ENCODE results near the gene KCNK1.

DNA sequence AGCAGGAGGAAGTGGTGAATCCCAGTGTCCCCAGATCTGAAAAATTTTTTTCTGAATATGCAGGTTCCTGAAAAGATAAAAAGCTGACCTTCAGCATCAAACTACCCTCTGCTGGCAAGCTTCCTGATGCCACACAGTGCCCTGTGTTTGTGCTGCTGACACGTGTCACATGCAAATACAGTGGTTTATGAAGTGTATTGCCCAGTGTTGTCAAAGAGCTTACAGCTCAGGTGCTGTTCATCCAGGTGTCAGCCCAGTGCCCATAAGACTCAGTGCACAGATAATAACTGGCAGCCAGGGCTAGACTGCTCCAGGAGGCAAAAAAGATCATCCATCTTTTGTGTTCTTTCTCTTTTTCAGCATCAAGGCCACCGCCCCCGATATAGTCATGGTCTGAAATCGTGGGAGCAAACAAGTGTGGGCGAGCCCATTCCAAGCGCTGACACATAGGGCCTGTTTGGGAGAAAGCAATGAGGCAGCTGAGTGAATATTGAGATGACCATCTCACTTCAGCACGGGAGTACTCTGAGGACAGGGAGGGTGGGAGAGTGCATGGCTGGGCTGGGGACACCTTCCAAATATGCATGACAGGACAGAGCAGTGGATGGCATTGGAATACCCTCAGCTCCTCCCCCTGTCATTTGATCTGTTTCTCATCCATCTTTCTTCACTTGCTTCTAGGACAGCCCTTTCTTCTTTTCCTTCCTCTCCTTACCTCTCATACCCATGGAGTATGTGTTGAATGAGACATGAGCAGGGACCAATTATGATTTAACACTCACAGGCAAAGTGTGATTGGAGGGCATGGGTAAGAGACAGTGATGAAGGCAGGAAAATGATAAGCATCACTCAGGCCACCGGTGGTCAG lies 6.4 kb upstream of the KCNK1 start:
- no peak for TF ChIP-seq CCAR2 (optimal IDR thresholded peaks at IDR 0.05; ENCODE audit: low read depth, low read length)
- no peak for TF ChIP-seq GABPA (IDR thresholded peaks at IDR 0.05; ENCODE audit: low read depth, low read length)
- TF ChIP-seq GABPA (CRISPR knock-in tag; IDR thresholded peaks at IDR 0.05; ENCODE audit: low read depth) = no peak
- TF ChIP-seq, protein P1, sequence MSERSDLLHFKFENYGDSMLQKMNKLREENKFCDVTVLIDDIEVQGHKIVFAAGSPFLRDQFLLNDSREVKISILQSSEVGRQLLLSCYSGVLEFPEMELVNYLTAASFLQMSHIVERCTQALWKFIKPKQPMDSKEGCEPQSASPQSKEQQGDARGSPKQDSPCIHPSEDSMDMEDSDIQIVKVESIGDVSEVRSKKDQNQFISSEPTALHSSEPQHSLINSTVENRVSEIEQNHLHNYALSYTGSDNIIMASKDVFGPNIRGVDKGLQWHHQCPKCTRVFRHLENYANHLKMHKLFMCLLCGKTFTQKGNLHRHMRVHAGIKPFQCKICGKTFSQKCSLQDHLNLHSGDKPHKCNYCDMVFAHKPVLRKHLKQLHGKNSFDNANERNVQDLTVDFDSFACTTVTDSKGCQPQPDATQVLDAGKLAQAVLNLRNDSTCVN (CRISPR knock-in tag; IDR thresholded peaks at IDR 0.05; ENCODE audit: borderline replicate concordance) = no peak
- TF ChIP-seq POLR2A (IDR thresholded peaks at IDR 0.05; ENCODE audit: insufficient read depth in 1 of 2, low read depth in 2 of 2, low read length in 2 of 2) = no peak
